GM18505 (cell line): Measurements from ENCODE around the gene SF3A2.

ENCODE experiments used
- ATAC-seq: cut with Tn5 transposase; IDR thresholded peaks from one replicate; pipeline ENCODE4 v1.9.1; 2021; ENCODE audit not compliant: unreplicated experiment
- POLR2A ChIP-seq: IDR thresholded peaks from 4 replicates; pipeline ENCODE4 v1.6.1; 2011; ENCODE audit warnings: borderline replicate concordance; ENCODE audit not compliant: insufficient read depth, insufficient read length; ENCODE audit errors: extremely low read depth

The SF3A2 gene

DNA sequence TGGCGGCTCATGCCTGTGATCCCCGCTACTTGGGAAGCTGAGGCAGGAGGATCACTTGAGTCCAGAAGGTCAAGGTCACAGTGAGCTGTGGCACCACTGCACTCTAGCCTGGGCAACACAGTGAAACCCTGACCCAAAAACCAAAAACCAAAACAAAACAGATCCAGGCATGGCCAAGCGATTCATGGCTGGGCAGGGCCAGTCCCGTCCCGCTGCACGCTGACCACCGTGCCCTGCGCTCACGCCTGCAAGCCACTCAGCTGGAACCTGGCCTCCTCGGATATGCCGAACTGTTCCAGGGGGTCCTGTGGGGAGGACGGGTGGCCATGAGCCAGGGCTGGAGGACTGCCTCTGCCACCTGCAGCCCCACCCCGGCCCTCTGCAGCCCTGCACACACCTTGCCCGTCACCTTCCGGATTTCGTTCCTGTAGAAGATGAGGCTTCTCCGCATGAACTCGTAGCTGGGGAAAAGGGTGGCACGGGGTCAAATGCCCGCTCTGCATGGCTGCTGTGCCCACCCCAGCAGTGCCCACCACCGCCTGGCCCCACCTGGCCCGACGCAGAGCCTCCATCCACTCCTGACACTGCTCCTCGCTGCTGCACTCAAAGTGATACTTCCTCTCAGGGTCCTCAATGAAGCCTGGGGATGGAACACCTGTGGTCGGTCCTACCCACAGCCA lies 2.9 kb upstream of the SF3A2 start:
- TF ChIP-seq POLR2A = no peak
- ATAC-seq = no peak

DNA sequence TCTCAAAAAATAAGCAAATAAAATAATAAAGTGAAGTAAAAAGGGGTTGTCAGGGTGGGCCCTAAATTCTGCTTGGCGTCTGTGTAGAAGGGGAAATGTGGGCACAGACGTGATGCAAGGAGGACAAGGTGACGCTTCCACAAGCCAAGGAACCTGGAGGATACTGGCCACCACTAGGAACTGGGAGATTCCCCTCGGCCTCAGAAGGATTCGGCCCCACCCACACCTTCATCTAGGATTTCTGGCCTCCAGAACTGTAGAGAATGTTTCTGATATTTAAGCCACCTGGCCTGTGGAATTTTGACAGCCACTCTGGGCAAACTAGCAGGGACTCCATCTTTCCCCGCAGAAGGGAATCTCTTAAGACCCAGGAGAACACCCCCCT lies 1.6 kb upstream of the SF3A2 start:
- no peak for ATAC-seq
- TF ChIP-seq POLR2A = no peak

GRCh38 chr19:2235381-2236063 lies 1.1 kb upstream of the SF3A2 start:
- peak; percentile 9 for ATAC-seq
- no peak for TF ChIP-seq POLR2A

DNA sequence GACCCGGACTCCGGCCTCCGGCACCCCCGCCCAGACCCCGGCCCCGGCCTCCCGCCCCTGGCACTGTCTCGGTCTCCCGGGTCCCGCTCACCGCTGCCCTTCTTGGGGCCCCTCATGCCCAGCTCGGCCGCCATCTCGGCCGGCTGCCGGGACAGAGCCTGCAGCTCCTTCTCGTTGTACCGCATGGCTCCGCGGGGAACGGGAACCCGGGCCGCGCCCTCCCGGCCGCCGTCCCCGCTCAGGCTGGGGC lies 635 bp upstream of the SF3A2 start:
- TF ChIP-seq POLR2A = peak; percentile 75
- peak; percentile 21 for ATAC-seq

DNA sequence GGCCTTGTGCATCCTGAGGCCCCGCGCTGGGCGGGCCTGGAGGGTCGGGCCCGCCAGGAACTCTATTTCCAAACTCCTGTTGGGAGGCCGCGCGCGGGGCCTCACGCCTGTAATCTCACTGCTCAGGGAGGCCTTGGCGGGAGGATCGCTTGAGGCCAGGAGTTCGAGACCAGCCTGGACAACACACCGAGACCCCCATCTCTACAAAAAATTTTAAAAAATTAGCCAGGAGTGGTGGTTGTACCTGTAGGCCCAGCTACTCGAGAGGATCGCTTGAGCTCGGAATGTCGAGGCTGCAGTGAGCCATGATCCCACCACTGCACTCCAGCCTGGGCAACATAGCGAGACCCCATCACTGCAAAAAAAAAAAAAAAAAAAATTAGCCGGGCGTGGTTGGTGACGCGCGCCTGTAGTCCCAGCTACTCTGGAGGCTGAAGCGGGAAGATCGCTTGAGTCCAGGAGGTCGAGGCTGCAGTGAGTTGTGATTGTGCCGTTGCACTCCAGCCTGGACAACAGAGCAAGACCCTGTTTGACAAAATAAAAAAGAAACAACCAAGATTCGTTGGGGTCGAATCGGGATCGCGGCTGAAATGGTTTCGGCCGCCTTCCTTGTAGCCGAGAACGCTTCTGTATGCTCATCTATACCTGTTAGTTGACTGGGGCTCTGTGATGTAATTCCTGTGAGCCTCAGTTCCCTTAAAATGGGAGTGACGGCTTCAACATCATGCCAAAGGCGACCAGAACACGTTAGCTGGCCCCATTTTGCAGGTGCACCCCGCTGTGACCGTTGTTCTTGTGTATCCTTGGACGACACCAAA lies 636 bp downstream of the SF3A2 start:
- no peak for TF ChIP-seq POLR2A
- ATAC-seq = no peak

GRCh38 chr19:2237869-2238153 lies 1.2 kb downstream of the SF3A2 start:
- ATAC-seq = no peak

GRCh38 chr19:2239173-2239572 lies 2.5 kb downstream of the SF3A2 start:
- no peak for ATAC-seq
- TF ChIP-seq POLR2A = no peak

More at GRCh38 chr19:2237869-2238153, 1.2 kb downstream of the SF3A2 start:
- no peak for TF ChIP-seq POLR2A

- ATAC-seq = no peak
- TF ChIP-seq POLR2A = no peak
These were observed 3.4 kb downstream of the SF3A2 start for GRCh38 chr19:2239771-2240770.

DNA sequence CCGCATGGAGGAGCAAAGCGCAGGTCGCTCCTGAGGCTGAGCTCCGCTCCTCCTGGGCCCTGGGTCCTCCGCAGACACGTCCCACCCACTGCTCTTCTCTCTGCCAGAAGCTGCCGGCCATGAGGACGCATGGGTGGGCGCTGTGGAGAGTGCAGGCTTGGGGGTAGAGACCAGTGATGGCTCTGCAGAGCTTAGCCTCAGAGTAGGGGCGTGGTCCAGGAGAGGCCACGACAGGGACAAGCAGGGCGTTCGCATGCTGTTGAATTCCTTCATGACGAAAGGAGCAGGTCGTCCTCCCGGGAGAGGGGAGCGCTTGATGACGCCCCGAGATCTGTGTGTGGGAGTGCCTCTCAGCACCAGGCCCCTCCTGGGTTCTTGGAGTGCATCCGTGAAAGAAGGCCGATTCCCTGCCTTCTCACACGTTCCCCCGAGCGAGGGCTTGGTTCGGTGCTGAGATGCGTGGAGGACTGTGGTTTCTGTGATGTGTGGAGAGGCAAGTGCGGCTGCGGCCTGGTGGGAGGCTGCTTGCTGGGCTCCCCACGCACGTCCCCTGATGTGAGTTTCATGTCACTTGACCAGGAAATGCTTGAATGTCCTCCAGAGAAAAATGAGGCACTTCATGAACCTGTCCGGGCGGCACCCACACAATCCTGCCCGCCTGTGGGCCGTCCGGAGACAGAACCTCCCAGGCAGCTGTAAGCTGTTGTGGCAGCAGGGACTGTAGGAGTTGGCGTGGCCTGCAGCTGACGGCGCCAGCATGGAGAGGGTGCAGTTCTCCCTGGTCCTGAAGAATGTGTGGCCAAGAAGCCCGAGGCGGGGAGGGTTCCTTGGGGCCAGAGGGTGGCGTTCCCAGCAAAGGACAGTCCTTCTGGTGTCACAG lies 4.5 kb downstream of the SF3A2 start:
- TF ChIP-seq POLR2A = no peak
- no peak for ATAC-seq

DNA sequence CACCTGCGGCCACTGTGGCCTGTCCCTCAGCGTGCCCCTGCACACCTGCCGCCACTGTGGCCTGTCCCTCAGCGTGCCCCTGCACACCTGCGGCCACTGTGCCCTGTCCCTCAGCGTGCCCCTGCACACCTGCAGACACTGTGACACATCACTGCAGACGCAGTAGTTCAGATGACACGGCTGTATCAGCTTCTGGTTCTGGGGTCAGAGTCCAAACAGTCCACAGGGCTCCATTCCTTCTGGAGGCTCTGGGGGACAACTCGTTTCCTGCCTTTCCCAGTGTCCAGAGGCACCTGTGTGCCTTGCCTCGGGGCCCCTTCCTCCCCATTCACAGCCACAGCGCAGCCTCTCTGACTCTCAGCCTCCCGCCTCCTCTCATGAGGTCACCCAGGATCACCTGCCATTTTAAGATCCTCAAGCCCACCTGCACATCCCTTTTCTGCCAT lies 5.5 kb downstream of the SF3A2 start:
- no peak for ATAC-seq
- TF ChIP-seq POLR2A = no peak

GRCh38 chr19:2242816-2243215 lies 6.2 kb downstream of the SF3A2 start:
- ATAC-seq = no peak
- TF ChIP-seq POLR2A = no peak

GRCh38 chr19:2243274-2244124 lies 6.9 kb downstream of the SF3A2 start:
- ATAC-seq = no peak
- no peak for TF ChIP-seq POLR2A

DNA sequence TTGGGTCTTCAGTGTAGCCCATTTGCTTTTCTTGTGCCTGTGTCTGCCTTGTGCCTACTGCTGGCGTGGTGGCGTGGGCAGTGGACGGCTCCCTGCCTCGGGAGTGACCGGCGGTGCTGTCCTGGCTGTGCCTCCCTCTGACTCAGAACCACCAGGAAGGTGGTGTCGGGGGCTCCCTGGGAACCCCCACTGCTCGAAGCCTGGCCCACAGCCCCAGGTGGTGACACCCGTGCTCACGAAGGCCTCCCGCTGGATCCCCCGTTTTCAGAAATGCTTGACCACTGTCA lies 7.4 kb downstream of the SF3A2 start:
- TF ChIP-seq POLR2A = no peak
- no peak for ATAC-seq
